ENCODE measurements around the gene EHD4. TPM values are rescaled to one million over a fixed set of nuclear protein-coding genes. Genes with fewer than 3 reads are reported as not detected.

The EHD4 gene
- total RNA-seq, 1 donor from 2014 or later: 39.7 TPM

GRCh38 chr15:41957021-41957897 is 15.1 kb downstream of the EHD4 start:
- no peak for DNase-seq (ENCODE audit: low spot score)

GRCh38 chr15:41955807-41956525 is 16.4 kb downstream of the EHD4 start:
- no peak for DNase-seq (ENCODE audit: low spot score)

- no peak for DNase-seq (ENCODE audit: low spot score)
Measured at GRCh38 chr15:41955100-41955499, 17.3 kb downstream of the EHD4 start.

- DNase-seq (ENCODE audit: low spot score): no peak
Measured at GRCh38 chr15:41954036-41954435, 18.3 kb downstream of the EHD4 start.

- no peak for DNase-seq (ENCODE audit: low spot score)
Measured at GRCh38 chr15:41952013-41952563, 20.3 kb downstream of the EHD4 start.

GRCh38 chr15:41951571-41951970 is 20.8 kb downstream of the EHD4 start:
- DNase-seq (ENCODE audit: low spot score): no peak

- DNase-seq (ENCODE audit: low spot score): no peak
Measured at GRCh38 chr15:41950489-41950888, 21.9 kb downstream of the EHD4 start.

GRCh38 chr15:41950127-41950483 is 22.3 kb downstream of the EHD4 start:
- DNase-seq (ENCODE audit: low spot score): no peak

GRCh38 chr15:41949401-41950126 is 22.8 kb downstream of the EHD4 start:
- DNase-seq (ENCODE audit: low spot score): no peak

GRCh38 chr15:41948490-41948889 is 23.9 kb downstream of the EHD4 start:
- DNase-seq (ENCODE audit: low spot score): no peak

- no peak for DNase-seq (ENCODE audit: low spot score)
Measured at GRCh38 chr15:41946970-41947369, 25.4 kb downstream of the EHD4 start.

- DNase-seq (ENCODE audit: low spot score): no peak
Measured at GRCh38 chr15:41945731-41946130, 26.6 kb downstream of the EHD4 start.

GRCh38 chr15:41945221-41945620 is 27.1 kb downstream of the EHD4 start:
- no peak for DNase-seq (ENCODE audit: low spot score)

GRCh38 chr15:41944313-41944940 is 27.9 kb downstream of the EHD4 start:
- no peak for DNase-seq (ENCODE audit: low spot score)

GRCh38 chr15:41943543-41944312 is 28.6 kb downstream of the EHD4 start:
- DNase-seq (ENCODE audit: low spot score): no peak

GRCh38 chr15:41942886-41943285 is 29.5 kb downstream of the EHD4 start:
- DNase-seq (ENCODE audit: low spot score): no peak

GRCh38 chr15:41941644-41942415 is 30.5 kb downstream of the EHD4 start:
- DNase-seq (ENCODE audit: low spot score): no peak

- DNase-seq (ENCODE audit: low spot score): no peak
Measured at GRCh38 chr15:41940441-41940857, 31.9 kb downstream of the EHD4 start.

GRCh38 chr15:41939986-41940385 is 32.4 kb downstream of the EHD4 start:
- DNase-seq (ENCODE audit: low spot score): no peak

- DNase-seq (ENCODE audit: low spot score): no peak
Measured at GRCh38 chr15:41937568-41937923, 34.8 kb downstream of the EHD4 start.
